H1 (cell line): Measurements from ENCODE around the gene ZKSCAN8. TPM values are rescaled to one million over a fixed set of nuclear protein-coding genes. Genes with fewer than 3 reads are reported as not detected.
A peak's percentile ranks its signal among the peaks of the same experiment; 100 is the strongest.

Experiments used
- BACH1 ChIP-seq: IDR thresholded peaks from 2 replicates; pipeline ENCODE4 v1.6.1; 2012; ENCODE audit warnings: low read length, improper control_type of control experiment
- CEBPB ChIP-seq: IDR thresholded peaks from 2 replicates; pipeline ENCODE4 v1.6.1; 2012; ENCODE audit warnings: low read depth, low read length
- CTBP2 ChIP-seq: IDR thresholded peaks from 2 replicates; pipeline ENCODE4 v1.7.0; 2011; ENCODE audit warnings: borderline replicate concordance, mild to moderate bottlenecking, moderate library complexity, mixed read lengths, low read length; ENCODE audit not compliant: insufficient read depth, insufficient read length
- GABPA ChIP-seq: IDR thresholded peaks from 2 replicates; pipeline ENCODE4 v1.6.1; 2011; ENCODE audit warnings: mild to moderate bottlenecking, low read length, moderate library complexity, borderline replicate concordance; ENCODE audit not compliant: insufficient read depth
- RAD21 ChIP-seq, 2 experiments: IDR thresholded peaks in 1 of 2; conservative IDR thresholded peaks in 1 of 2; 2 replicates each; pipeline ENCODE4 v1.6.1; 2011; ENCODE audit warnings: low read depth in 2 of 2, low read length in 2 of 2, improper control_type of control experiment in 1 of 2, inconsistent platforms in 1 of 2, mild to moderate bottlenecking in 1 of 2, moderate library complexity in 1 of 2
- RBBP5 ChIP-seq: IDR thresholded peaks from 2 replicates; pipeline ENCODE4 v1.7.1; 2012; ENCODE audit warnings: low read depth, mild to moderate bottlenecking, inconsistent platforms, low read length, moderate library complexity, borderline replicate concordance
- RNF2 ChIP-seq: fragments of 200-900, 300-1000 bp; sonication (generic); IDR thresholded peaks from 2 replicates; pipeline ENCODE4 v1.7.1; 2016; ENCODE audit warnings: borderline replicate concordance, low read depth, mild to moderate bottlenecking, antibody characterized with exemption, low read length; ENCODE audit not compliant: poor library complexity, severe bottlenecking; ENCODE audit errors: missing control alignments
- RXRA ChIP-seq: IDR thresholded peaks from 2 replicates; pipeline ENCODE4 v1.6.1; 2011; ENCODE audit warnings: low read depth, mild to moderate bottlenecking, low read length, moderate library complexity; ENCODE audit not compliant: insufficient read depth
- SP2 ChIP-seq: IDR thresholded peaks from 2 replicates; pipeline ENCODE4 v1.6.1; 2012; ENCODE audit warnings: mild to moderate bottlenecking, low read length, inconsistent platforms
- SRF ChIP-seq: IDR thresholded peaks from 2 replicates; pipeline ENCODE4 v1.6.1; 2011; ENCODE audit warnings: mild to moderate bottlenecking, low read depth, low read length, moderate library complexity
- TCF12 ChIP-seq: IDR thresholded peaks from 2 replicates; pipeline ENCODE4 v1.6.1; 2011; ENCODE audit warnings: low read depth, mild to moderate bottlenecking, low read length
- TEAD4 ChIP-seq: IDR thresholded peaks from 2 replicates; pipeline ENCODE4 v1.6.1; 2012; ENCODE audit warnings: low read depth, low read length, inconsistent platforms, mixed read lengths
- YY1 ChIP-seq: IDR thresholded peaks from 2 replicates; pipeline ENCODE4 v1.6.1; 2011; ENCODE audit warnings: low read depth, mild to moderate bottlenecking, low read length
- ZNF274 ChIP-seq: IDR thresholded peaks from 2 replicates; pipeline ENCODE4 v1.7.0; 2012; ENCODE audit warnings: low read length, borderline replicate concordance; ENCODE audit errors: extremely low read depth
- polyA plus RNA-seq, 7 experiments: library from polyadenylated mRNA; depleted of rRNA in 3 of 7; stranded (reverse) in 5 of 7; unstranded in 2 of 7; fragments of >200 nt in 5 of 7; fragments of 200-250 nt in 2 of 7; gene quantifications; 1 replicate in 5 of 7; 2 replicates in 1 of 7; 4 replicates in 1 of 7; pipeline versions ENCODE4 v1.2.1 to v1.2.3, GENCODE V29; 2011 to 2013; ENCODE audit warnings: missing spikeins in 2 of 7, mixed read lengths in 2 of 7
- total RNA-seq: library from RNA; stranded (reverse); fragmentation: NEBNext Ultra II Directional; extraction: Animal tissue kit (Norgen Biotek cat#: 25700); gene quantifications from 2 replicates; pipeline ENCODE4 v1.2.1, GENCODE V29; 2021
- TF ChIP-seq, protein P1 (sequence below): IDR thresholded peaks from 2 replicates; pipeline ENCODE4 v1.6.1; 2011; ENCODE audit warnings: low read depth, mild to moderate bottlenecking, low read length; ENCODE audit not compliant: insufficient read depth
- TF ChIP-seq, protein P2 (sequence below): IDR thresholded peaks from 2 replicates; pipeline ENCODE4 v1.6.1; 2011; ENCODE audit warnings: low read length, improper control_type of control experiment
- TF ChIP-seq, protein P3 (sequence below): IDR thresholded peaks from 2 replicates; pipeline ENCODE4 v1.6.1; 2012; ENCODE audit warnings: low read length, inconsistent platforms

ZKSCAN8 gene
- total and polyA plus RNA-seq, 2 of the 8 experiments (the other 6 are each of a cell fraction or from before 2014, with no cell fraction given) = 10.7 to 24.1 TPM

DNA sequence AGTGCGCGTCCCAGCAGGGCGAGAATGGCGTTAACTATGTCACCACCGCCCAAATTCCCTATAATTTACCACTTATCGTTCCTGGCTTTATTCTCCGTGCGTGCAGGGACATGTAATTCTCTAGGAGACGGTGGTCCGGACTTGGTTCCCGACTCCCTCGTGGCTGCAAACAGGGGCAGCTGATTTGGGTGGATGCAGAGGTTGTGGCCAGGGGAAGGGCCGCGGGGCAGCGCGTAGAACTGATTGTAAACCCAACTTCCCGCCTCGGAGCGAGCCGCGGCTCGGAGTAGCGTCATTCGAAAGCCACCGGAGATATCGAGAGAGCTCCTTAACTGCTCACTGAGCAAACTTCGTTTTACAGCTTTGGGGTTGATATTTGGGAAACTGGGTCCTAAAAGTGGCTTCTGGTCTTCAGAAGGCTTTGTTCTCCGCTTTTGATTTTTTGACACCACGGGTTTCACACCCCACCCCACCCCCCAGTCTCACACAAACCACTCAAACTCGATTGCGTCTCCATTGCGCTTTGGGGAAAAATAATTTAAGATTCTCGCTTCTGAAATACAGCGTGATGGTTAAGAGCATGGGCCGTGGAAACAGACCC lies 65.9 kb downstream of the ZKSCAN8 start (continued):
- TF ChIP-seq TEAD4 = no peak
- TF ChIP-seq CTBP2 = peak; percentile 62
- no peak for TF ChIP-seq TCF12
- TF ChIP-seq, protein P1, sequence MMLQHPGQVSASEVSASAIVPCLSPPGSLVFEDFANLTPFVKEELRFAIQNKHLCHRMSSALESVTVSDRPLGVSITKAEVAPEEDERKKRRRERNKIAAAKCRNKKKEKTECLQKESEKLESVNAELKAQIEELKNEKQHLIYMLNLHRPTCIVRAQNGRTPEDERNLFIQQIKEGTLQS = no peak
- TF ChIP-seq, protein P2, sequence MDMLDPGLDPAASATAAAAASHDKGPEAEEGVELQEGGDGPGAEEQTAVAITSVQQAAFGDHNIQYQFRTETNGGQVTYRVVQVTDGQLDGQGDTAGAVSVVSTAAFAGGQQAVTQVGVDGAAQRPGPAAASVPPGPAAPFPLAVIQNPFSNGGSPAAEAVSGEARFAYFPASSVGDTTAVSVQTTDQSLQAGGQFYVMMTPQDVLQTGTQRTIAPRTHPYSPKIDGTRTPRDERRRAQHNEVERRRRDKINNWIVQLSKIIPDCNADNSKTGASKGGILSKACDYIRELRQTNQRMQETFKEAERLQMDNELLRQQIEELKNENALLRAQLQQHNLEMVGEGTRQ = no peak
- TF ChIP-seq CEBPB = no peak
- no peak for TF ChIP-seq RBBP5
- TF ChIP-seq BACH1 = no peak
- TF ChIP-seq, protein P3, sequence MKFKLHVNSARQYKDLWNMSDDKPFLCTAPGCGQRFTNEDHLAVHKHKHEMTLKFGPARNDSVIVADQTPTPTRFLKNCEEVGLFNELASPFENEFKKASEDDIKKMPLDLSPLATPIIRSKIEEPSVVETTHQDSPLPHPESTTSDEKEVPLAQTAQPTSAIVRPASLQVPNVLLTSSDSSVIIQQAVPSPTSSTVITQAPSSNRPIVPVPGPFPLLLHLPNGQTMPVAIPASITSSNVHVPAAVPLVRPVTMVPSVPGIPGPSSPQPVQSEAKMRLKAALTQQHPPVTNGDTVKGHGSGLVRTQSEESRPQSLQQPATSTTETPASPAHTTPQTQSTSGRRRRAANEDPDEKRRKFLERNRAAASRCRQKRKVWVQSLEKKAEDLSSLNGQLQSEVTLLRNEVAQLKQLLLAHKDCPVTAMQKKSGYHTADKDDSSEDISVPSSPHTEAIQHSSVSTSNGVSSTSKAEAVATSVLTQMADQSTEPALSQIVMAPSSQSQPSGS = no peak
- no peak for TF ChIP-seq YY1
- TF ChIP-seq GABPA = no peak
- TF ChIP-seq RAD21 (IDR thresholded peaks at IDR 0.05 in 1 of 2, conservative IDR thresholded peaks at IDR 0.05 in 1 of 2; ENCODE audit: low read depth in 2 of 2, low read length in 2 of 2) = no peak
- TF ChIP-seq SP2 = no peak
- TF ChIP-seq RXRA = no peak
- TF ChIP-seq ZNF274 = no peak
- TF ChIP-seq RNF2 = peak; percentile 74
- no peak for TF ChIP-seq SRF
